CD4-positive, alpha-beta T cell (primary cell): ENCODE results near the gene MSMO1. TPM values are rescaled to one million over a fixed set of nuclear protein-coding genes. Genes with fewer than 3 reads are reported as not detected.
A peak's percentile ranks its signal among the peaks of the same experiment; 100 is the strongest.

ENCODE experiments used
- ATAC-seq: fragments of 200-7000 bp; cut with Tn5 transposase; one replicate; pipeline ENCODE4 v1.10.0; 2022; ENCODE audit warnings: mild to moderate bottlenecking; ENCODE audit not compliant: poor library complexity
- CTCF ChIA-PET: fragments of 350-600 bp; sonication (Branson Sonifier 250); formaldehyde crosslinking; loops from one replicate; lab custom pipeline; 2021; ENCODE audit warnings: antibody characterized with exemption, inconsistent platforms; lab: Charles Lee
- POLR2A ChIA-PET: fragments of 350-600 bp; sonication (Branson Sonifier 250); formaldehyde crosslinking; loops from one replicate; lab custom pipeline; 2021; ENCODE audit warnings: antibody characterized with exemption, inconsistent platforms; lab: Charles Lee
- DNase-seq, 14 experiments: peaks; one replicate each; pipeline ENCODE4 v3.0.0-alpha.2; 2013 to 2020; ENCODE audit warnings: mixed read lengths in 2 of 14
- H3K27ac ChIP-seq, 2 donors: one replicate each; pipeline versions ENCODE4 v1.5.1 to v1.7.0; 2013; ENCODE audit warnings: low read length in 2 of 2, low read depth in 1 of 2, mild to moderate bottlenecking in 1 of 2
- H3K27me3 ChIP-seq, 2 experiments: 1 replicate in 1 of 2; 2 replicates in 1 of 2; pipeline versions ENCODE4 v1.6.1 to v1.7.0; 2013; ENCODE audit warnings: low read length in 2 of 2, control low read depth in 1 of 2, mild to moderate bottlenecking in 1 of 2, moderate library complexity in 1 of 2; ENCODE audit not compliant: insufficient read depth in 2 of 2, control insufficient read depth in 1 of 2
- H3K36me3 ChIP-seq: one replicate; pipeline ENCODE4 v1.6.1; 2013; ENCODE audit warnings: low read length, control low read depth; ENCODE audit not compliant: insufficient read depth
- H3K4me1 ChIP-seq: one replicate; pipeline ENCODE4 v1.6.1; 2013; ENCODE audit warnings: low read length, control low read depth; ENCODE audit not compliant: insufficient read depth
- H3K4me3 ChIP-seq: one replicate; pipeline ENCODE4 v1.5.1; 2013; ENCODE audit warnings: mild to moderate bottlenecking, low read length, moderate library complexity
- H3K9me3 ChIP-seq, 2 experiments: 1 replicate in 1 of 2; 2 replicates in 1 of 2; pipeline versions ENCODE4 v1.6.1 to v1.7.0; 2013; ENCODE audit warnings: low read length in 2 of 2, mild to moderate bottlenecking in 2 of 2, control low read depth in 1 of 2, moderate library complexity in 1 of 2; ENCODE audit not compliant: control insufficient read depth in 1 of 2, insufficient read depth in 1 of 2
- H3K27ac Mint-ChIP-seq: one replicate; pipeline ENCODE4 v1.8.0; 2020; ENCODE audit warnings: mixed read lengths
- H3K27me3 Mint-ChIP-seq: one replicate; pipeline ENCODE4 v1.8.0; 2021; ENCODE audit warnings: mixed read lengths
- H3K36me3 Mint-ChIP-seq: one replicate; pipeline ENCODE4 v1.8.0; 2021; ENCODE audit warnings: low read depth, mixed read lengths
- H3K4me1 Mint-ChIP-seq: one replicate; pipeline ENCODE4 v1.8.0; 2021; ENCODE audit warnings: low read depth, mixed read lengths
- H3K4me3 Mint-ChIP-seq: one replicate; pipeline ENCODE4 v1.8.0; 2020; ENCODE audit warnings: mild to moderate bottlenecking, mixed read lengths
- H3K9me3 Mint-ChIP-seq: one replicate; pipeline ENCODE4 v1.8.0; 2020; ENCODE audit warnings: mixed read lengths
- intact Hi-C, 2 experiments: fragments of 100-400 bp; cut with DNase I in 1 of 2; cut with micrococcal nuclease in 1 of 2; formaldehyde crosslinking; loops; one replicate each; pipeline versions ENCODE4 v1.15.1 to v1.9.0; 2023 to 2025; cut with DNase I, micrococcal nuclease
- total RNA-seq, 174 experiments: library from RNA in 2 of 174; stranded (reverse) in 2 of 174; gene quantifications; one replicate each; pipeline ENCODE4 v1.2.3 and lab custom pipeline; 2021 to 2026
- TF ChIP-seq, protein P1 (sequence below): fragments of 200-600 bp; IDR thresholded peaks from one replicate; pipeline ENCODE4 v1.8.0; 2022; ENCODE audit warnings: antibody characterized with exemption, mild to moderate bottlenecking

MSMO1 gene
- total RNA-seq, 2 experiments from 2014 or later: 13.3 to 15.1 TPM

DNA sequence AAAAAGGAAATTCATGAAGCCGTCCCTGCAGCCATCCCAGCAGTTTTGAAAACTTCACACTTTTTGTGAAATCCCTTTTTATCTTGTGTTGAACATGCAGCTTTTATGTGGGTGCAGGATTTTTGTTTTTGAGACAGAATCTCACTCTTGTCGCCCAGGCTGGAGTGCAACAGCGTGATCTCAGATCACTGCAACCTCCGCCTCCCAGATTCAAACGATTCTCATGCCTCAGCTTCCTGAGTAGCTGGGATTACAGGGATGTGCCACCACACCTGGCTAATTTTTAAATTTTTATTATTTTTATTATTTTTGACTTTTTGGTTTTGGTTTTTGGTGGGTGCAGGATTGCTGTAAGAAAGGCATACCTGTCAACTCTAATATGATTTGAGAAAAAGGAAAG is 8.0 kb upstream of the MSMO1 start:
- intact Hi-C loops: no loop called here
- Histone ChIP-seq H3K36me3 (peaks cover 9% of the 10 kb centered on the region), H3K4me3 (no peak overlapping the region), H3K27me3 (no peaks in the 10 kb centered on the region), H3K9me3 (no peaks in the 10 kb centered on the region), H3K27ac (no peak overlapping the region), H3K4me1 (no peaks in the 10 kb centered on the region)
- POLR2A ChIA-PET: interaction anchor here (0.6 kb wide), 1 partner anchor 212 kb away, joined by 3 read pairs; no protein-coding TSS in a partner anchor
- ATAC-seq (no peak), DNase-seq (no peak)
- Mint-ChIP-seq H3K36me3 (peaks cover 26% of the 10 kb centered on the region), H3K9me3 (no peaks in the 10 kb centered on the region), H3K4me3 (no peak overlapping the region), H3K27ac (no peak overlapping the region), H3K27me3 (no peaks in the 10 kb centered on the region), H3K4me1 (no peaks in the 10 kb centered on the region)
- TF ChIP-seq, protein P1, sequence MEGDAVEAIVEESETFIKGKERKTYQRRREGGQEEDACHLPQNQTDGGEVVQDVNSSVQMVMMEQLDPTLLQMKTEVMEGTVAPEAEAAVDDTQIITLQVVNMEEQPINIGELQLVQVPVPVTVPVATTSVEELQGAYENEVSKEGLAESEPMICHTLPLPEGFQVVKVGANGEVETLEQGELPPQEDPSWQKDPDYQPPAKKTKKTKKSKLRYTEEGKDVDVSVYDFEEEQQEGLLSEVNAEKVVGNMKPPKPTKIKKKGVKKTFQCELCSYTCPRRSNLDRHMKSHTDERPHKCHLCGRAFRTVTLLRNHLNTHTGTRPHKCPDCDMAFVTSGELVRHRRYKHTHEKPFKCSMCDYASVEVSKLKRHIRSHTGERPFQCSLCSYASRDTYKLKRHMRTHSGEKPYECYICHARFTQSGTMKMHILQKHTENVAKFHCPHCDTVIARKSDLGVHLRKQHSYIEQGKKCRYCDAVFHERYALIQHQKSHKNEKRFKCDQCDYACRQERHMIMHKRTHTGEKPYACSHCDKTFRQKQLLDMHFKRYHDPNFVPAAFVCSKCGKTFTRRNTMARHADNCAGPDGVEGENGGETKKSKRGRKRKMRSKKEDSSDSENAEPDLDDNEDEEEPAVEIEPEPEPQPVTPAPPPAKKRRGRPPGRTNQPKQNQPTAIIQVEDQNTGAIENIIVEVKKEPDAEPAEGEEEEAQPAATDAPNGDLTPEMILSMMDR: no peak
- CTCF ChIA-PET: no interaction called here

- H3K4me1 Mint-ChIP-seq: no peaks in the 10 kb centered on the region
- no peak overlapping the region for H3K4me3 Mint-ChIP-seq
- H3K27ac ChIP-seq: no peak overlapping the region
- no peaks in the 10 kb centered on the region for H3K36me3 ChIP-seq
- H3K27ac Mint-ChIP-seq: no peak overlapping the region
- no peaks in the 10 kb centered on the region for H3K27me3 Mint-ChIP-seq
- POLR2A ChIA-PET: interaction anchor here (1.1 kb wide), 1 partner anchor 20 kb away, joined by 3 read pairs; no protein-coding TSS in a partner anchor
- intact Hi-C loops: loop anchor here in 1 of 2 experiments (2.0 to 10.0 kb wide), 3 partner anchors 62 to 1830 kb away; partner anchors contain the start of gene TMA16
- ATAC-seq (no peak), DNase-seq (no peak)
- no peak overlapping the region for H3K4me3 ChIP-seq
- H3K36me3 Mint-ChIP-seq: peaks cover 11% of the 10 kb centered on the region
- H3K9me3 ChIP-seq: no peaks in the 10 kb centered on the region
- H3K4me1 ChIP-seq: peaks cover 22% of the 10 kb centered on the region
- H3K9me3 Mint-ChIP-seq: no peaks in the 10 kb centered on the region
- TF ChIP-seq, protein P1: no peak
- no peaks in the 10 kb centered on the region for H3K27me3 ChIP-seq
- CTCF ChIA-PET: interaction anchor here (1.3 kb wide), 1 partner anchor 24 kb away, joined by 3 read pairs; no protein-coding TSS in a partner anchor
These were observed 3.1 kb upstream of the MSMO1 start for GRCh38 chr4:165324236-165324917.

DNA sequence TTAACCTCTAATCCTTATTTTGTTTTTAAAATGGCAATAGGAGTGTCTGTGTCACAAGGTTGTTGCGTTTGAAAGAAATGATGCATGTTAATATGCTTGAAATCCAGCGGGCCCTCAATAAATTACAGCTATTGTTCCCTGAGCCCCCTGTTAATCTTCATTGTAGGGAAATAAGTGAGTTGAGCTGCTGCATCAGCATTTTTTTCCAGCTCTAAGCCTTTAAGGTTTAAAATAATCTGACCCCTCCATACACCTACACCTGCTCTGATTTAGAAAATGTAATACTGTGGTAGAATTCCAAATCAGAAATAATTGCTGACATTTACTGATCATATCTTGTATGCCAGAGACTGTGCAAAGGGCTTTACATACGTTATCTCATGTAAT is 2.6 kb upstream of the MSMO1 start:
- ChIA-PET CTCF (interaction anchor here (1.1 to 1.3 kb wide), 2 partner anchors 25 to 212 kb away, joined by 3 to 5 read pairs; partner anchors contain the start of gene TMEM192), POLR2A (no interaction called here)
- intact Hi-C loops: loop anchor here (2.0 to 10.0 kb wide), 5 partner anchors 63 to 1830 kb away; partner anchors contain the start of gene TMA16 (in 1 of the 2)

More for the DNA sequence above, 2.6 kb upstream of the MSMO1 start:
- Mint-ChIP-seq H3K27ac (no peak overlapping the region), H3K4me1 (no peaks in the 10 kb centered on the region), H3K4me3 (peak overlapping the region; percentile 54), H3K9me3 (no peaks in the 10 kb centered on the region), H3K36me3 (peaks cover 11% of the 10 kb centered on the region), H3K27me3 (no peaks in the 10 kb centered on the region)
- H3K4me1 ChIP-seq: peaks cover 26% of the 10 kb centered on the region
- TF ChIP-seq, protein P1: no peak
- H3K27ac ChIP-seq: no peak overlapping the region
- no peaks in the 10 kb centered on the region for H3K27me3 ChIP-seq
- no peaks in the 10 kb centered on the region for H3K9me3 ChIP-seq
- DNase-seq (no peak), ATAC-seq (no peak)
- no peak overlapping the region for H3K4me3 ChIP-seq
- H3K36me3 ChIP-seq: no peaks in the 10 kb centered on the region
